ENCODE data around the gene CALML3.

Gene CALML3

DNA sequence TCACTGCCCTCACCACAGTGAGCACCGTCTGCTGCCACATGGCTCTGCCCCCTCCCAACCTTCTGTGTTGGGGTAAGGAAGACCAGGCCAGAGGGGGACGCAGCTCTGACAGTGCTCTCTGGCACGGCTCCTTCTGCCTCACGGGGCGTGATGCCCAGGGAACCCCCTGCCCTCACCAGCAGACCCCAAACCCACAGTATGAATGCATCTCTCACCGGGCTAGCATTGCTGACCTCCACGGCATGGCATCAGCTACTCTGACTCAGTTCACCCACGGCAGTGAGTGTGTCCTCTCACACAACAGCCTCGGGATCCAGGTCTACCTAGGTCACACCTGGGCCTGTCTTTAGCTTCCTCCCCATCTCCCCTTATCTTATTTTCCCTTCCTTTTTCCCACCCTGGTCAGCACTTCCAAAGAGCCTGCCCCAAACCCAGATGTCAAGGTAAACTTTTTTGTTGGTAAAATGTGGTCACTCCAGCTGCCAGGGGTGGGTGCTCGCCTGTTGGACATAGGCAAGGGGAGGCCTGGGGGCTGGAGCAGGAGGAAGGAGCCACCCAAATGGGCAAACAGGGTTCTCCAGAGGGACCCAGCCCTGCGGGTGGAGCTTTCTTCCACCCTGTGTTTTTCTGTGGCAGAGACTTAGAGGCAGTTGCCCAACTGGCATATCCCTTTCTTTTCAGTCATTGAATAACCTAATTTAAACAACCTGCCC lies 4.4 kb downstream of the CALML3 start:
- DNase-seq = no peak

GRCh38 chr10:5529702-5530411 lies 5.1 kb downstream of the CALML3 start:
- no peak for DNase-seq

- DNase-seq = no peak
These were observed 5.6 kb downstream of the CALML3 start for GRCh38 chr10:5530412-5530806.

- DNase-seq = no peak
These were observed 6.2 kb downstream of the CALML3 start for GRCh38 chr10:5530846-5531557.

DNA sequence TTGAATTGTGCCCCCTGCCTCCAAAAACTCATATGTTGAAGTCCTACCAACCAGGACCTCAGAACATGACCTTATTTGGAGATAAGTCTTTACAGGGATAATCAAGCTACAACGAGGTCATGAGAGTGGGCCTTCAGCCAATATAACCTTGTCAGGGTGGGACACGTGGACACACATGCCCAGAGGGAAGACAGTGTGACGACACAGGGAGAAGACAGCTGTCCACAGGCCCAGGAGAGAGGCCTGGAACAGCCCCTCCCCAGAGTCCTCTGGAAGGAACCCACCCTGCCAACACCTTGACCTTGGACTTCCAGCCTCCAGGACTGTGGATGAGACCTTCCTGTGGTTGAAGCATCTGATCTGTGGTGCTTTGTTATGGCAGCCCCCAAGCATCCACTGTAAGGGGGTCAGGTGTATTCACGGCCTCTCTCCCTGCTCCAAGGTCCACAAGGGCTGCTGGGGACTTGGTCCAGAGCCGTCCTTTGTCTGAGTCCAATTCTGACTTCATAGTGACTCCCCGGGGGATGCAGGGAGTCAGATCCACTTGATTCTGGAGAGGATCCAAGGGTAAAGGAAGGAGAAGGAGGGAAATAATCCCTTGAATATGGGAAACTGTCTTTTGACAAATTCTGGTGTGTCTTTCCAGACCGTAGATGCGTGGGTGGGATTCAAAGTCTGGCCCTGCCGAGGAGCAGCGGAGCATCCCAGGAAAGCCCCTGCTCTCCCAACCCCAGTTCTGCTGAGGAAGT lies 7.0 kb downstream of the CALML3 start:
- DNase-seq = no peak

DNA sequence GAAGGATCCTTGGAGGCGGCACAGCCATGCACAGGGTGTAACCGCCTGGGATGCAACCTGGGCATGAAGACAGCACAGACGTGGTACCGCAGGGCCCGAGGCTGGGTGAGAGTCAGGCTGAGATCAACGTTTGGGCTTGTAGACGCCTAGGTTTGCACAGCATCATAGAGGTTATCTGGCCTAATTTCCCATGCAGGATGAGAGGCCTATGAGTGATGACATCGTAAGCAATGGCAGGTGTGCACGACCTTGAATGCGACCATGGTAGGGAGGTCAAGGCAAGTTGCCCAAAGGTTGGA lies 7.5 kb downstream of the CALML3 start:
- no peak for DNase-seq

GRCh38 chr10:5532618-5533097 lies 7.9 kb downstream of the CALML3 start:
- DNase-seq = no peak

DNA sequence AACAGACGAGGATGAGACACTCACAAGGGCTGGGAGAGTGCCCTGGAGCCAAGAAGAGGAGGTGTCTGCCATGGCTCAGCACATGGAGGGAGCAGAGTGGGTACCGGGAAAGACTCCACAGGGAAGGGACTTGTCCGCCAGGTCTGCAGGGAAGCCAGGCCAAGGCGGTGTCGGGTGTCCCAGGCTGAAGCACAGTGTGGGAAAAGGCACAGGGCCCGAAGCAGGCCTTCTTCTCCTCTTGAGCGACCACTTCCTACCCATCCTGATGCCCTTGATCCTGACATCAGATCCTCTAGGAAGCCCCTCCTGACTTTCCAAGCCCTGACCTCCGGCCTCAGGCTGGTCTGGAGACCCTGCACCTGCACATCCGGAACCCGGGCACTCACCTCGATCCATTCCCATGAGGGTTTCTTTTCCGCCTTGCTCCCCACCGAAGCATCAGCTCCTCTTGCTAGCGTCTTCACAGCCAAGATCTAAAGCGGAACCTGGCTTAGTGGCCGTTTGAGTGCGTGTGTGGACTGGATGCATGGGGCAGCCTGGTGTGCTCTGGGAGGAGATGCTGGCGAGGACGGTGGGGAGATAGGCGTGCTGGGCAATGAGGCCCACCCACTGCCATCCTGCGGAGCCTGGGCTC lies 8.5 kb downstream of the CALML3 start:
- DNase-seq = no peak

- no peak for DNase-seq
These were observed 9.5 kb downstream of the CALML3 start for GRCh38 chr10:5534051-5534821.

GRCh38 chr10:5534880-5535856 lies 10.4 kb downstream of the CALML3 start:
- no peak for DNase-seq

GRCh38 chr10:5536486-5537081 lies 11.8 kb downstream of the CALML3 start:
- DNase-seq = no peak

DNA sequence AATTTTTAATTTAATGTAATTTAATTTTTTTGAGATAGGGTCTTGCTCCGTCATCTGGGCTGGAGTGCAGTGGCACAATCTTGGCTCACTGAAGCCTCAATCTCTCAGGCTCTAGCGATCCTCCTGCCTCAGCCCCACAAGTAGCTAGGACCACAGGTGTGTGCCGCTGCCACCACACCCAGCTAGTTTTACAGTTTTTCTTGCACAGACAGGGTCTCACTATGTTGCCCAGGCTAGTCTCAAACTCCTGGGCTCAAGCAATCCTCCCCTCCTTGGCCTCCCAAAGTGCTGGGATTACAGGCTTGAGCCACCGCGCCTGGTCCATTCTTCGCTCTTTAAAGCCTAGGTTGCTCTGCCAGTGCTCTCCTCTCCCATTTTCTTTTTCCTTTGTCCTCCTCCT lies 12.9 kb downstream of the CALML3 start:
- DNase-seq = no peak

DNA sequence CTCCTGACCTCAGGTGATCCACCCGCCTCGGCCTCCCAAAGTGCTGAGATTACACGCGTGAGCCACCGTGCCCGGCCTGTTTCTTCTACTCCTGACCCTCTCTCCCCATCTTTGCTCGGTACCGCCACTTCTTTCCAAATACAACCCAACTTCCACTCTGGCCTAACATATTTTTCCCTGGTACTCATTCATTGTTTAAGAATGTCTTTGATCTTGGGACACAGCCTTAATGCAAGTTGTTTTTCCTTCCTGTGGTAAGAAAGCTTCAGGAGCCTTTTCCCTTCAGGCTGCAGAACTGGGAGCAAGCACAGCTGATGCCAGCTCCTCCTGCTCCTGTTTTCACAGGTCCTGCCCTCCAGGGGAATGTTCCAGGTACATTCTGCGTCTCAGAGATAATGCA lies 13.7 kb downstream of the CALML3 start:
- no peak for DNase-seq

GRCh38 chr10:5538892-5539651 lies 14.3 kb downstream of the CALML3 start:
- DNase-seq = no peak

DNA sequence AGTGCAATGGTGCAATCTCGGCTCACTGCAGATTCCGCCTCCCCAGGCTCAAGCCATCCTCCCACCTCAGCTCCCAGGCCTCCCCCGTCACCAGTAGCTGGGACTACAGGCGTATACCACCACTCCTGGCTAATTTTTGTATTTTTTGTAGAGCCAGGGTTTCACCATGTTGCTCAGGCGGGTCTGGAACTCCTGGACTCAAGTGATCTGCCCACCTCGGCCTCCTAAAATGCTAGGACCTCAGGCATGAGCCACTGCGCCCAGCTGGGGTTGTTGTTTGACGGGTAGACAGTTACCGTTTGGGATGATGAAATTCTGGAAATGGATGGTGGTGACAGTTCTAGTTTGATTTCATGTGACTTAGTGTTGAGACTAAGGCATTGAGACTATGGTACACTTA lies 15.3 kb downstream of the CALML3 start:
- DNase-seq = no peak

GRCh38 chr10:5540891-5541290 lies 16.1 kb downstream of the CALML3 start:
- DNase-seq = no peak

GRCh38 chr10:5542100-5542499 lies 17.3 kb downstream of the CALML3 start:
- DNase-seq = no peak

DNA sequence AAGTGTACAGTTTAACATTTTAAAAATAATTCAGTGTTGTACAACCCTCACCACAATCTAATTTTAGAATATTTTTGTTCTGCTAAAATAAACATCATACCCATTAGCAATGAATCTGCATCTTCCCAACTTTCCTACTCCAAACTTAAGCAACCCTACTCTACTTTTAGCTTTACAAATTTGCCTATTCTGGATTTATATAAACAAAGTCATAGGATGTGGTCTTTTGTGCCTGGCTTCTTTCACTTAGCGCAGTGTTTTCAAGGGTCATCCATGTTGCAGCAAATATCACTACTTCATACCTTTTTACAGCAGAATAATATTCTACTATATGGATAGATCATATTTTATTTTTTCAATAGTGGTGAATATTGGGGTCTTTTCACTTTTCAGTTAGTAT lies 18.9 kb downstream of the CALML3 start:
- no peak for DNase-seq

DNA sequence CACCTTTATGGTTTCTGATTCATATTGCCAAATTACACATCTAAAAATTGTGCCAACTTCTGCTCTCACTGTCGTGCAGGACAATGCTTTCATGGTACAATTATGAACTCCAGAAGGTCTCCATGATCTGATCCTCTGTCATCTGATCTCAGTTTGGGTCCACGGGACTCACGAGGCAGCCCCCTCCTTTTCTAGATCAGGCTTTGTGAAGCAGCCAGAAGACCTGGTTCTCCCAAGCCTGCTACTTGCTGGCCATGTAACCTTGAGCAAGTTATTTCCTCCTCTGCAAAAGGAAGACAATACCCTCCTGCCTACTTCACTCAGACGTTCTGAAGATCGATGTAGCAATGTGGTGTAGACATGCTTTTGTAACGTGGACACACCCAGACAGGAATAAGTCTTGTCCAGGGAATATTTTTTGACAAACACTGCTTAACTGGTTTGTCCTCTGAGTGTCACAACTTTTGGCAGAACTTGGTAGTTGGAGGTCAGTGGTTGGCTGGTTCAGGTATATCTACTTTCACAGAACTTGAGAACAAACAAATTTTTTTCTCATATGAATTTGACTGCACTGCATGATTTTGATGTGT lies 19.6 kb downstream of the CALML3 start:
- DNase-seq = no peak
